Mucosa of stomach (tissue), 1 donor: ENCODE measurements around the gene ULBP1.
"Not testable (repeated sequence)": the region's sequence is repeated elsewhere in the genome, so short reads cannot be mapped to it uniquely, and the experiment has no call there.

ENCODE experiments used
- H3K27me3 ChIP-seq: one replicate; pipeline ENCODE4 v1.7.0; 2013; ENCODE audit warnings: mild to moderate bottlenecking, low read length; ENCODE audit not compliant: control insufficient read depth, insufficient read depth
- H3K36me3 ChIP-seq: one replicate; pipeline ENCODE4 v1.7.0; 2013; ENCODE audit warnings: low read length; ENCODE audit not compliant: control insufficient read depth, insufficient read depth
- H3K4me1 ChIP-seq: one replicate; pipeline ENCODE4 v1.7.0; 2013; ENCODE audit warnings: mild to moderate bottlenecking, low read length; ENCODE audit not compliant: control insufficient read depth, insufficient read depth
- H3K4me3 ChIP-seq: one replicate; pipeline ENCODE4 v1.7.0; 2013; ENCODE audit warnings: low read length
- H3K9ac ChIP-seq: one replicate; pipeline ENCODE4 v1.7.0; 2013; ENCODE audit warnings: mild to moderate bottlenecking, low read length, moderate library complexity
- H3K9me3 ChIP-seq: one replicate; pipeline ENCODE4 v1.7.0; 2013; ENCODE audit warnings: mild to moderate bottlenecking, low read length, moderate library complexity; ENCODE audit not compliant: control insufficient read depth
- donor health status: Pancreatic carcinoma.

The ULBP1 gene

GRCh38 chr6:149969635-149970034 lies 5.9 kb downstream of the ULBP1 start:
- Histone ChIP-seq H3K4me1 (peaks cover 8% of the 10 kb centered on the region), H3K27me3 (peaks cover 51% of the 10 kb centered on the region), H3K9me3 (no peaks in the 10 kb centered on the region), H3K4me3 (no peak overlapping the region), H3K36me3 (no peaks in the 10 kb centered on the region), H3K9ac (no peak overlapping the region)

GRCh38 chr6:149974394-149974793 lies 10.7 kb downstream of the ULBP1 start:
- not testable (repeated sequence) for H3K4me3 ChIP-seq, H3K36me3 ChIP-seq, H3K4me1 ChIP-seq, H3K9ac ChIP-seq, H3K9me3 ChIP-seq
- peaks cover 53% of the 10 kb centered on the region for H3K27me3 ChIP-seq

GRCh38 chr6:149974825-149975224 lies 11.1 kb downstream of the ULBP1 start:
- peaks cover 50% of the 10 kb centered on the region for H3K27me3 ChIP-seq
- H3K36me3 ChIP-seq: no peaks in the 10 kb centered on the region
- H3K4me3 ChIP-seq: no peak overlapping the region
- no peak overlapping the region for H3K9ac ChIP-seq
- H3K9me3 ChIP-seq: no peaks in the 10 kb centered on the region
- H3K4me1 ChIP-seq: no peaks in the 10 kb centered on the region

GRCh38 chr6:149975400-149975799 lies 11.7 kb downstream of the ULBP1 start:
- Histone ChIP-seq H3K27me3 (peaks cover 47% of the 10 kb centered on the region), H3K36me3 (no peaks in the 10 kb centered on the region), H3K4me1 (no peaks in the 10 kb centered on the region), H3K9ac (no peak overlapping the region), H3K4me3 (no peak overlapping the region), H3K9me3 (no peaks in the 10 kb centered on the region)

- Histone ChIP-seq H3K9me3 (no peaks in the 10 kb centered on the region), H3K4me3 (no peak overlapping the region), H3K27me3 (peaks cover 60% of the 10 kb centered on the region), H3K4me1 (no peaks in the 10 kb centered on the region), H3K9ac (no peak overlapping the region), H3K36me3 (no peaks in the 10 kb centered on the region)
Measured at GRCh38 chr6:149977221-149977620, 13.5 kb downstream of the ULBP1 start.

GRCh38 chr6:149978610-149979009 lies 14.9 kb downstream of the ULBP1 start:
- peaks cover 70% of the 10 kb centered on the region for H3K27me3 ChIP-seq
- no peaks in the 10 kb centered on the region for H3K4me1 ChIP-seq
- H3K9me3 ChIP-seq: no peaks in the 10 kb centered on the region
- H3K4me3 ChIP-seq: no peak overlapping the region
- H3K9ac ChIP-seq: no peak overlapping the region
- H3K36me3 ChIP-seq: no peaks in the 10 kb centered on the region

- H3K4me1 ChIP-seq: no peaks in the 10 kb centered on the region
- H3K4me3 ChIP-seq: no peak overlapping the region
- H3K27me3 ChIP-seq: peaks cover 63% of the 10 kb centered on the region
- H3K36me3 ChIP-seq: no peaks in the 10 kb centered on the region
- H3K9ac ChIP-seq: no peak overlapping the region
- no peaks in the 10 kb centered on the region for H3K9me3 ChIP-seq
Measured at GRCh38 chr6:149979293-149979692, 15.6 kb downstream of the ULBP1 start.

GRCh38 chr6:149983145-149983544 lies 19.4 kb downstream of the ULBP1 start:
- Histone ChIP-seq H3K9ac (no peak overlapping the region), H3K4me1 (no peaks in the 10 kb centered on the region), H3K27me3 (peaks cover 72% of the 10 kb centered on the region), H3K4me3 (no peak overlapping the region), H3K9me3 (no peaks in the 10 kb centered on the region), H3K36me3 (no peaks in the 10 kb centered on the region)

GRCh38 chr6:149984773-149985172 lies 21.0 kb downstream of the ULBP1 start:
- H3K9ac ChIP-seq: no peak overlapping the region
- no peaks in the 10 kb centered on the region for H3K9me3 ChIP-seq
- no peak overlapping the region for H3K4me3 ChIP-seq
- H3K27me3 ChIP-seq: peaks cover 78% of the 10 kb centered on the region
- peaks cover 4% of the 10 kb centered on the region for H3K4me1 ChIP-seq
- no peaks in the 10 kb centered on the region for H3K36me3 ChIP-seq

- Histone ChIP-seq H3K36me3 (no peaks in the 10 kb centered on the region), H3K27me3 (peaks cover 86% of the 10 kb centered on the region), H3K9ac (no peak overlapping the region), H3K9me3 (no peaks in the 10 kb centered on the region), H3K4me1 (peaks cover 12% of the 10 kb centered on the region), H3K4me3 (no peak overlapping the region)
Measured at GRCh38 chr6:149985481-149985937, 21.8 kb downstream of the ULBP1 start.

GRCh38 chr6:149987602-149988107 lies 23.9 kb downstream of the ULBP1 start:
- no peak overlapping the region for H3K9ac ChIP-seq
- H3K27me3 ChIP-seq: peaks cover 90% of the 10 kb centered on the region
- H3K9me3 ChIP-seq: no peaks in the 10 kb centered on the region
- no peaks in the 10 kb centered on the region for H3K36me3 ChIP-seq
- H3K4me3 ChIP-seq: no peak overlapping the region
- H3K4me1 ChIP-seq: peaks cover 13% of the 10 kb centered on the region

- Histone ChIP-seq H3K27me3 (peaks cover 94% of the 10 kb centered on the region), H3K9me3 (no peaks in the 10 kb centered on the region), H3K9ac (no peak overlapping the region), H3K4me1 (peaks cover 13% of the 10 kb centered on the region), H3K4me3 (no peak overlapping the region), H3K36me3 (no peaks in the 10 kb centered on the region)
Measured at GRCh38 chr6:149988550-149989346, 25.0 kb downstream of the ULBP1 start.
